IMR-90 (cell line): ENCODE measurements around the gene EHD4. TPM values are rescaled to one million over a fixed set of nuclear protein-coding genes. Genes with fewer than 3 reads are reported as not detected.

Experiments
- ATAC-seq: fragments of 200-7000 bp; cut with Tn5 transposase; 2 replicates; pipeline ENCODE4 v1.9.1; 2020; ENCODE audit warnings: low read depth, mild to moderate bottlenecking, moderate library complexity
- BruUV-seq: library from RNA; stranded (reverse); fragments of 400-500 nt; replicated peaks from 2 replicates; lab custom pipeline; 2021; lab: Mats Ljungman, UMichigan
- CTCF ChIA-PET: fragments of 300-600 bp; formaldehyde crosslinking; extraction: SDS; loops from one replicate; lab custom pipeline; 2021; ENCODE audit warnings: antibody characterized with exemption; lab: Yijun Ruan, JAX
- POLR2A ChIA-PET: fragments of 300-600 bp; sonication (Branson Sonifier 250); formaldehyde crosslinking; loops from one replicate; lab custom pipeline; 2022; ENCODE audit warnings: antibody characterized with exemption; ENCODE audit not compliant: unreplicated experiment; lab: Charles Lee
- DNase-seq: peaks from one replicate; pipeline ENCODE4 v3.0.0; 2013
- H2AFZ ChIP-seq: replicated peaks from 2 replicates; pipeline ENCODE3; 2013; ENCODE audit warnings: low read length, mild to moderate bottlenecking; ENCODE audit not compliant: poor library complexity
- H2AK5ac ChIP-seq: 2 replicates; pipeline ENCODE4 v1.6.1; 2013; ENCODE audit warnings: low read depth, low read length, inconsistent platforms
- H2AK9ac ChIP-seq: replicated peaks from 2 replicates; pipeline ENCODE3; 2013; ENCODE audit warnings: mild to moderate bottlenecking, low read depth, low read length, moderate library complexity; ENCODE audit not compliant: poor library complexity
- H2BK120ac ChIP-seq: 2 replicates; pipeline ENCODE4 v1.6.1; 2013; ENCODE audit warnings: low read depth, low read length, inconsistent platforms
- H2BK15ac ChIP-seq: 3 replicates; pipeline ENCODE4 v1.6.1; 2013; ENCODE audit warnings: low read depth, low read length, inconsistent platforms
- H2BK20ac ChIP-seq: 2 replicates; pipeline ENCODE4 v1.6.1; 2013; ENCODE audit warnings: low read depth, mild to moderate bottlenecking, inconsistent platforms, low read length, moderate library complexity
- H2BK5ac ChIP-seq: 2 replicates; pipeline ENCODE4 v1.6.1; 2013; ENCODE audit warnings: mild to moderate bottlenecking, low read depth, low read length, inconsistent platforms; ENCODE audit not compliant: poor library complexity, severe bottlenecking
- H3K14ac ChIP-seq: replicated peaks from 2 replicates; pipeline ENCODE4 v1.6.1; 2013; ENCODE audit warnings: low read depth, low read length, inconsistent platforms
- H3K18ac ChIP-seq: 2 replicates; pipeline ENCODE4 v1.6.1; 2013; ENCODE audit warnings: low read depth, low read length, control low read depth
- H3K23ac ChIP-seq: 2 replicates; pipeline ENCODE4 v1.6.1; 2013; ENCODE audit warnings: low read depth, low read length, inconsistent platforms
- H3K27ac ChIP-seq: 2 replicates; pipeline ENCODE4 v1.5.1; 2013; ENCODE audit warnings: mild to moderate bottlenecking, control low read depth, low read length; ENCODE audit not compliant: insufficient read depth
- H3K27me3 ChIP-seq: 2 replicates; pipeline ENCODE4 v1.6.1; 2013; ENCODE audit warnings: low read length; ENCODE audit not compliant: control insufficient read depth, insufficient read depth
- H3K36me3 ChIP-seq: 2 replicates; pipeline ENCODE4 v1.6.1; 2013; ENCODE audit warnings: low read length, mixed read lengths; ENCODE audit not compliant: control insufficient read depth, insufficient read depth
- H3K4ac ChIP-seq: 2 replicates; pipeline ENCODE4 v1.6.1; 2013; ENCODE audit warnings: low read depth, low read length, inconsistent platforms
- H3K4me1 ChIP-seq: 2 replicates; pipeline ENCODE4 v1.6.1; 2013; ENCODE audit warnings: low read length, mixed read lengths; ENCODE audit not compliant: control insufficient read depth, insufficient read depth
- H3K4me2 ChIP-seq: 2 replicates; pipeline ENCODE4 v1.6.1; 2013; ENCODE audit warnings: low read depth, mild to moderate bottlenecking, control low read depth, low read length, moderate library complexity
- H3K4me3 ChIP-seq: 2 replicates; pipeline ENCODE4 v1.5.1; 2013; ENCODE audit warnings: low read depth, mild to moderate bottlenecking, control low read depth, low read length, moderate library complexity; ENCODE audit not compliant: insufficient read depth
- H3K56ac ChIP-seq: 2 replicates; pipeline ENCODE4 v1.6.1; 2013; ENCODE audit warnings: low read length, inconsistent platforms; ENCODE audit not compliant: insufficient read depth; ENCODE audit errors: extremely low read depth
- H3K79me1 ChIP-seq, 2 experiments: 2 replicates each; pipeline ENCODE4 v1.6.1; 2013; ENCODE audit warnings: low read length in 2 of 2, inconsistent platforms in 1 of 2, low read depth in 1 of 2
- H3K9ac ChIP-seq: 2 replicates; pipeline ENCODE4 v1.6.1; 2013; ENCODE audit warnings: low read depth, low read length, control low read depth
- H3K9me1 ChIP-seq: 2 replicates; pipeline ENCODE4 v1.6.1; 2013; ENCODE audit warnings: low read length, inconsistent platforms; ENCODE audit not compliant: insufficient read depth
- H3K9me3 ChIP-seq: 2 replicates; pipeline ENCODE4 v1.6.1; 2013; ENCODE audit warnings: low read length; ENCODE audit not compliant: control insufficient read depth, insufficient read depth
- H4K20me1 ChIP-seq: 2 replicates; pipeline ENCODE4 v1.6.1; 2013; ENCODE audit warnings: low read length, inconsistent platforms; ENCODE audit not compliant: insufficient read depth
- H4K5ac ChIP-seq: 2 replicates; pipeline ENCODE4 v1.6.1; 2013; ENCODE audit warnings: mild to moderate bottlenecking, low read depth, low read length, control low read depth
- H4K8ac ChIP-seq, 2 experiments: 2 replicates each; pipeline ENCODE4 v1.6.1; 2013; ENCODE audit warnings: low read depth in 2 of 2, low read length in 2 of 2, control low read depth in 1 of 2, inconsistent platforms in 1 of 2
- H4K91ac ChIP-seq: 2 replicates; pipeline ENCODE4 v1.6.1; 2013; ENCODE audit warnings: low read depth, low read length, inconsistent platforms; ENCODE audit not compliant: insufficient read depth
- BHLHE40 ChIP-seq: fragments of 150-350 bp; IDR thresholded peaks from 2 replicates; pipeline ENCODE4 v1.6.1; 2016; ENCODE audit warnings: mild to moderate bottlenecking, low read depth, low read length
- CHD1 ChIP-seq: IDR thresholded peaks from 2 replicates; pipeline ENCODE4 v1.6.1; 2012; ENCODE audit warnings: low read depth, low read length, improper control_type of control experiment
- CTCF ChIP-seq: conservative IDR thresholded peaks from 2 replicates; pipeline ENCODE4 v1.5.1; 2012; ENCODE audit warnings: mild to moderate bottlenecking, low read depth, low read length, improper control_type of control experiment
- ELK1 ChIP-seq: fragments of 150-350 bp; IDR thresholded peaks from 2 replicates; pipeline ENCODE4 v1.6.1; 2016; ENCODE audit warnings: low read depth, mild to moderate bottlenecking, low read length, moderate library complexity, borderline replicate concordance
- FOS ChIP-seq: fragments of 150-350 bp; IDR thresholded peaks from 2 replicates; pipeline ENCODE4 v1.6.1; 2016; ENCODE audit warnings: low read depth, low read length
- MAFK ChIP-seq: IDR thresholded peaks from 2 replicates; pipeline ENCODE4 v1.6.1; 2012; ENCODE audit warnings: low read depth, low read length, improper control_type of control experiment
- MXI1 ChIP-seq: IDR thresholded peaks from 2 replicates; pipeline ENCODE4 v1.6.1; 2012; ENCODE audit warnings: low read depth, mild to moderate bottlenecking, low read length, moderate library complexity, borderline replicate concordance
- NFE2L2 ChIP-seq: fragments of 150-350 bp; IDR thresholded peaks from 2 replicates; pipeline ENCODE4 v1.6.1; 2016; ENCODE audit warnings: low read depth, mild to moderate bottlenecking, low read length
- RAD21 ChIP-seq: IDR thresholded peaks from 2 replicates; pipeline ENCODE4 v1.6.1; 2012; ENCODE audit warnings: low read length, improper control_type of control experiment
- RCOR1 ChIP-seq: IDR thresholded peaks from 2 replicates; pipeline ENCODE4 v1.6.1; 2012; ENCODE audit warnings: mild to moderate bottlenecking, low read length, improper control_type of control experiment; ENCODE audit not compliant: insufficient replicate concordance
- RFX5 ChIP-seq: IDR thresholded peaks from 2 replicates; pipeline ENCODE4 v1.8.0; 2012; ENCODE audit warnings: low read depth, mild to moderate bottlenecking, low read length, moderate library complexity
- WGBS, 2 experiments: methylation state at CpG; one replicate each; pipeline versions ENCODE4 v1.1.5 to v1.1.7; 2013; ENCODE audit warnings: missing lambda C conversion rate in 2 of 2; ENCODE audit not compliant: insufficient read length in 1 of 2; ENCODE audit errors: extremely low coverage in 2 of 2; 5-methylcytosine and 5-hydroxymethylcytosine counted together
- dilution Hi-C: fragments of 300-500 bp; cut with HindIII; formaldehyde crosslinking; loops from one replicate; pipeline ENCODE4 v1.14.3; 2018; ENCODE audit warnings: low sequenced_read_pairs; ENCODE audit not compliant: unreplicated experiment
- in situ Hi-C: fragments of 300-500 bp; cut with MboI; formaldehyde crosslinking; loops from 3 replicates; pipeline ENCODE4 v1.14.3; 2019; ENCODE audit warnings: low sequenced_read_pairs, inconsistent platforms, mixed read lengths
- intact Hi-C: fragments of 100-400 bp; cut with micrococcal nuclease; formaldehyde crosslinking; loops from 2 replicates; pipeline ENCODE4 v1.10.0; 2022
- polyA plus RNA-seq, 3 experiments: library from polyadenylated mRNA; depleted of rRNA; stranded (reverse); fragments of >200 nt; gene quantifications; 2 replicates each; pipeline ENCODE4 v1.2.3, GENCODE V29; 2012; ENCODE audit warnings: low replicate concordance in 1 of 3
- total RNA-seq: library from RNA; depleted of rRNA; stranded (reverse); fragments of >200 nt; gene quantifications from 2 replicates; pipeline ENCODE4 v1.2.3, GENCODE V29; 2012

Gene EHD4
- total and polyA plus RNA-seq, 2 of the 4 experiments (the other 2 are of a cell fraction): 21.0 to 29.0 TPM

GRCh38 chr15:41876007-41876406 lies 96.3 kb downstream of the EHD4 start:
- Histone ChIP-seq H3K9me3 (no peaks in the 10 kb centered on the region), H2AK9ac (no peak overlapping the region), H3K4me3 (no peak overlapping the region), H3K27ac (no peak overlapping the region), H4K20me1 (peaks cover 2% of the 10 kb centered on the region; the same call in 1 of the 2 replicates), H4K8ac (no peak overlapping the region), H3K9ac (no peak overlapping the region), H3K36me3 (no peaks in the 10 kb centered on the region), H3K4ac (no peak overlapping the region), H3K4me2 (no peak overlapping the region), H2AFZ (no peak overlapping the region), H4K5ac (no peak overlapping the region), H3K79me1 (no peaks in the 10 kb centered on the region), H3K14ac (no peak overlapping the region), H3K56ac (no peak overlapping the region), H4K91ac (no peak overlapping the region), H2BK120ac (no peak overlapping the region), H3K9me1 (no peaks in the 10 kb centered on the region), H2BK20ac (no peak overlapping the region), H2BK15ac (no peak overlapping the region), H3K18ac (no peak overlapping the region), H2BK5ac (no peak overlapping the region), H3K4me1 (peaks cover under 1% of the 10 kb centered on the region; the same call in 1 of the 2 replicates), H3K23ac (no peak overlapping the region), H3K27me3 (peaks cover 35% of the 10 kb centered on the region), H2AK5ac (no peak overlapping the region)
- DNase-seq (no peak), ATAC-seq (no peak)
- intact Hi-C loops: no loop called here
- no peak for TF ChIP-seq CTCF
- TF ChIP-seq CHD1: no peak
- TF ChIP-seq RAD21: no peak
- TF ChIP-seq NFE2L2: no peak
- TF ChIP-seq FOS: no peak
- no peak for TF ChIP-seq ELK1
- no peak for TF ChIP-seq MAFK
- TF ChIP-seq RCOR1: no peak
- no peak for TF ChIP-seq BHLHE40
- no peak for TF ChIP-seq MXI1
- no peak for TF ChIP-seq RFX5
- no TSS peak for BruUV-seq
- ChIA-PET CTCF (interaction anchor here (1.7 kb wide), 1 partner anchor 14 kb away, joined by 4 read pairs; no protein-coding TSS in a partner anchor), POLR2A (no interaction called here)
- WGBS, 2 experiments: 13% methylated on average over 2 of the region's 13 CpGs; no CpG with 5 or more reads in 1 of the 2 experiments
- dilution Hi-C loops: no loop called here
- in situ Hi-C loops: no loop called here
